Measurements from ENCODE around the gene IWS1. TPM values are rescaled to one million over a fixed set of nuclear protein-coding genes. Genes with fewer than 3 reads are reported as not detected.

The IWS1 gene
- total RNA-seq, 1 experiment from 2014 or later: 46.6 TPM

DNA sequence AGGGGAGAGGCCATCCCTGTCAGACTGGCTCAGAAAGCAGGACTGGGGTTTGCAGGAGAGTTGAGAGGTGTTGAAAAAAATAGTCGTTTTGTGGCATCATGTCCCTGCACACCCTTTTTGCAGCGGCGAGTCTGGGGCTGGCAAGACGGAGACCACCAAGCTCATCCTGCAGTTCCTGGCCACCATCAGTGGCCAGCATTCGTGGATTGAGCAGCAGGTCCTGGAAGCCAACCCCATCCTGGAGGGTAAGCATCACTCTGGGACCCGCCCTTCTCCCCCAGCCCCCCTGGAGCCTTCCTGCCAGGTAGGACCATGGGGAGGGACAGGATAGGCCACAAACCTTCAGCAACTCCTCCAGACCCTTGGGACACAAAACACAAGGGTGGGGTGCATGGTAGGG, 43.4 kb upstream of the IWS1 start:
- intact Hi-C loops (cut with micrococcal nuclease): no loop called here
- DNase-seq (ENCODE audit: low read depth, low spot score) (no peak), ATAC-seq (no peak)
- CTCF ChIA-PET: no interaction called here
- Histone ChIP-seq H3K27me3 (ENCODE audit: insufficient read depth, low read length) (no peaks in the 10 kb centered on the region), H3K9me2 (ENCODE audit: insufficient read depth) (no peaks in the 10 kb centered on the region), H3K4me2 (ENCODE audit: low read length) (peak overlapping the region; percentile 36; the same call in 1 of the 2 replicates), H3K4me1 (ENCODE audit: control insufficient read depth in 1 of 2, insufficient read depth in 2 of 2, low read length in 2 of 2) (peaks cover 0 to 9% of the 10 kb centered on the region in 2 experiments; a peak in 2 of 4 replicates), H4K20me1 (ENCODE audit: insufficient read depth) (no peaks in the 10 kb centered on the region), H3K4me3 (replicated peaks in 1 of 2; ENCODE audit: low read depth in 1 of 2, low read length in 2 of 2) (no peak overlapping the region), H3K27ac (ENCODE audit: low read depth, low read length) (no peak overlapping the region), H3K9me3 (ENCODE audit: control insufficient read depth in 1 of 2, insufficient read depth in 1 of 2, low read depth in 1 of 2, low read length in 2 of 2) (no peaks in the 10 kb centered on the region), H3K79me2 (ENCODE audit: insufficient read depth, low read length) (no peaks in the 10 kb centered on the region), H3K9ac (ENCODE audit: low read length) (no peak overlapping the region), H2AFZ (ENCODE audit: low read depth, low read length, poor library complexity, severe bottlenecking) (no peak overlapping the region), H3K36me3 (ENCODE audit: control insufficient read depth in 1 of 2, insufficient read depth in 2 of 2, low read length in 2 of 2) (no peaks in the 10 kb centered on the region)
- RAD21 ChIA-PET (ENCODE audit: low non-redundant PET in 1 of 2, low total read pairs in 2 of 2, uncharacterized antibody in 2 of 2, unreplicated experiment in 2 of 2): no interaction called here
- POLR2A ChIA-PET: no interaction called here
- no TSS peak for BruUV-seq (replicated peaks)
- TF ChIP-seq POLR2AphosphoS5 (IDR thresholded peaks at IDR 0.05; ENCODE audit: low read depth, low read length) (no peak), JUND (IDR thresholded peaks at IDR 0.05) (no peak), EZH2phosphoT487 (IDR thresholded peaks at IDR 0.05; ENCODE audit: borderline replicate concordance) (no peak), ZFX (IDR thresholded peaks at IDR 0.05) (no peak), YY1 (IDR thresholded peaks at IDR 0.05; ENCODE audit: extremely low read depth, insufficient replicate concordance, low read depth, low read length) (no peak), CEBPB (IDR thresholded peaks at IDR 0.05; ENCODE audit: low read depth) (no peak)
- TF ChIP-seq, protein P1, sequence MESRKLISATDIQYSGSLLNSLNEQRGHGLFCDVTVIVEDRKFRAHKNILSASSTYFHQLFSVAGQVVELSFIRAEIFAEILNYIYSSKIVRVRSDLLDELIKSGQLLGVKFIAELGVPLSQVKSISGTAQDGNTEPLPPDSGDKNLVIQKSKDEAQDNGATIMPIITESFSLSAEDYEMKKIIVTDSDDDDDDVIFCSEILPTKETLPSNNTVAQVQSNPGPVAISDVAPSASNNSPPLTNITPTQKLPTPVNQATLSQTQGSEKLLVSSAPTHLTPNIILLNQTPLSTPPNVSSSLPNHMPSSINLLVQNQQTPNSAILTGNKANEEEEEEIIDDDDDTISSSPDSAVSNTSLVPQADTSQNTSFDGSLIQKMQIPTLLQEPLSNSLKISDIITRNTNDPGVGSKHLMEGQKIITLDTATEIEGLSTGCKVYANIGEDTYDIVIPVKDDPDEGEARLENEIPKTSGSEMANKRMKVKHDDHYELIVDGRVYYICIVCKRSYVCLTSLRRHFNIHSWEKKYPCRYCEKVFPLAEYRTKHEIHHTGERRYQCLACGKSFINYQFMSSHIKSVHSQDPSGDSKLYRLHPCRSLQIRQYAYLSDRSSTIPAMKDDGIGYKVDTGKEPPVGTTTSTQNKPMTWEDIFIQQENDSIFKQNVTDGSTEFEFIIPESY (IDR thresholded peaks at IDR 0.05; ENCODE audit: extremely low read depth, insufficient replicate concordance, low read length): no peak

DNA sequence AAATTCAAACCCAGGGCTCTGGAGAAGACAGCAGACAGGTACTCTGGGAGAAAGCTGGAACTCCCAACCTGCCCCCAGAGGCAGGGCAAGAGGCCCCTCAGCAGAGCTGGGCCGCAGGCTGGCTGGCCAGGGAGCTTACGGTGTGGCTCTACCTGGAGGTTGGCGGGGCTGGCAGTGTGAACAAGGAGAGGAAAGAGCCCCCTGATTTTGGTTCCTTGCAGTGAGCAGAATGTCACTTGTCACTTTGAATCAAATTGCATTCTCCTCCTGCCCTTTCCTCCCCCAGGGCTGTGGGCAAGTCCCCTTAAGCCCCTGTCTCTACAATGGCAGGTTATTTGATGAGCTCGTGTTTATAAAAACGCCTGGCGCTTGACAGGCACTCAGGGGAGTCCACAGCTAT, 41.8 kb upstream of the IWS1 start:
- RAD21 ChIA-PET (ENCODE audit: low non-redundant PET in 1 of 2, low total read pairs in 2 of 2, uncharacterized antibody in 2 of 2, unreplicated experiment in 2 of 2): no interaction called here
- TF ChIP-seq TCF7L2 (IDR thresholded peaks at IDR 0.05; ENCODE audit: borderline replicate concordance, extremely low read depth, insufficient read depth, insufficient read length) (no peak), EZH2 (IDR thresholded peaks at IDR 0.05) (no peak), CEBPB (IDR thresholded peaks at IDR 0.05; ENCODE audit: low read depth) (no peak), SIN3A (IDR thresholded peaks at IDR 0.05; ENCODE audit: low read depth) (no peak), JUND (IDR thresholded peaks at IDR 0.05) (no peak), CTCF (IDR thresholded peaks at IDR 0.05 in 2 of 3, conservative IDR thresholded peaks at IDR 0.05 in 1 of 3; ENCODE audit: borderline replicate concordance in 1 of 3, insufficient read depth in 1 of 3, low read depth in 2 of 3, low read length in 2 of 3) (no peak), RAD21 (IDR thresholded peaks at IDR 0.05; ENCODE audit: low read depth) (no peak)
- TF ChIP-seq, protein P2, sequence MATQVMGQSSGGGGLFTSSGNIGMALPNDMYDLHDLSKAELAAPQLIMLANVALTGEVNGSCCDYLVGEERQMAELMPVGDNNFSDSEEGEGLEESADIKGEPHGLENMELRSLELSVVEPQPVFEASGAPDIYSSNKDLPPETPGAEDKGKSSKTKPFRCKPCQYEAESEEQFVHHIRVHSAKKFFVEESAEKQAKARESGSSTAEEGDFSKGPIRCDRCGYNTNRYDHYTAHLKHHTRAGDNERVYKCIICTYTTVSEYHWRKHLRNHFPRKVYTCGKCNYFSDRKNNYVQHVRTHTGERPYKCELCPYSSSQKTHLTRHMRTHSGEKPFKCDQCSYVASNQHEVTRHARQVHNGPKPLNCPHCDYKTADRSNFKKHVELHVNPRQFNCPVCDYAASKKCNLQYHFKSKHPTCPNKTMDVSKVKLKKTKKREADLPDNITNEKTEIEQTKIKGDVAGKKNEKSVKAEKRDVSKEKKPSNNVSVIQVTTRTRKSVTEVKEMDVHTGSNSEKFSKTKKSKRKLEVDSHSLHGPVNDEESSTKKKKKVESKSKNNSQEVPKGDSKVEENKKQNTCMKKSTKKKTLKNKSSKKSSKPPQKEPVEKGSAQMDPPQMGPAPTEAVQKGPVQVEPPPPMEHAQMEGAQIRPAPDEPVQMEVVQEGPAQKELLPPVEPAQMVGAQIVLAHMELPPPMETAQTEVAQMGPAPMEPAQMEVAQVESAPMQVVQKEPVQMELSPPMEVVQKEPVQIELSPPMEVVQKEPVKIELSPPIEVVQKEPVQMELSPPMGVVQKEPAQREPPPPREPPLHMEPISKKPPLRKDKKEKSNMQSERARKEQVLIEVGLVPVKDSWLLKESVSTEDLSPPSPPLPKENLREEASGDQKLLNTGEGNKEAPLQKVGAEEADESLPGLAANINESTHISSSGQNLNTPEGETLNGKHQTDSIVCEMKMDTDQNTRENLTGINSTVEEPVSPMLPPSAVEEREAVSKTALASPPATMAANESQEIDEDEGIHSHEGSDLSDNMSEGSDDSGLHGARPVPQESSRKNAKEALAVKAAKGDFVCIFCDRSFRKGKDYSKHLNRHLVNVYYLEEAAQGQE (IDR thresholded peaks at IDR 0.05; ENCODE audit: low read depth): no peak

More for the DNA sequence above, 41.8 kb upstream of the IWS1 start:
- intact Hi-C loops (cut with micrococcal nuclease): no loop called here
- Histone ChIP-seq H3K79me2 (ENCODE audit: insufficient read depth, low read length) (no peaks in the 10 kb centered on the region), H3K4me1 (ENCODE audit: control insufficient read depth in 1 of 2, insufficient read depth in 2 of 2, low read length in 2 of 2) (peaks cover 0 to 9% of the 10 kb centered on the region in 2 experiments; a peak in 2 of 4 replicates), H3K9ac (ENCODE audit: low read length) (no peak overlapping the region), H3K9me2 (ENCODE audit: insufficient read depth) (no peaks in the 10 kb centered on the region), H3K36me3 (ENCODE audit: control insufficient read depth in 1 of 2, insufficient read depth in 2 of 2, low read length in 2 of 2) (no peaks in the 10 kb centered on the region), H3K27ac (ENCODE audit: low read depth, low read length) (no peak overlapping the region), H2AFZ (ENCODE audit: low read depth, low read length, poor library complexity, severe bottlenecking) (no peak overlapping the region), H3K4me3 (replicated peaks in 1 of 2; ENCODE audit: low read depth in 1 of 2, low read length in 2 of 2) (no peak overlapping the region), H4K20me1 (ENCODE audit: insufficient read depth) (no peaks in the 10 kb centered on the region), H3K4me2 (ENCODE audit: low read length) (no peak overlapping the region), H3K9me3 (ENCODE audit: control insufficient read depth in 1 of 2, insufficient read depth in 1 of 2, low read depth in 1 of 2, low read length in 2 of 2) (no peaks in the 10 kb centered on the region), H3K27me3 (ENCODE audit: insufficient read depth, low read length) (no peaks in the 10 kb centered on the region)
- BruUV-seq (replicated peaks): no TSS peak
- CTCF ChIA-PET: no interaction called here
- DNase-seq (ENCODE audit: low read depth, low spot score): no peak
- POLR2A ChIA-PET: no interaction called here
- no peak for ATAC-seq

All from HCT116 (cell line).